WTC11 (cell line): ENCODE measurements around the gene OSBPL6. TPM values are rescaled to one million over a fixed set of nuclear protein-coding genes. Genes with fewer than 3 reads are reported as not detected.
A peak's percentile ranks its signal among the peaks of the same experiment; 100 is the strongest.

ENCODE experiments used
- ATAC-seq: fragments of 200-7000 bp; cut with Tn5 transposase; 2 replicates; pipeline ENCODE4 v1.10.0; 2021; ENCODE audit warnings: mild to moderate bottlenecking, moderate library complexity
- CTCF ChIA-PET: fragments of 300-600 bp; sonication (Branson Sonifier 250); formaldehyde crosslinking; loops from one replicate; lab custom pipeline; 2021; ENCODE audit warnings: antibody characterized with exemption; lab: Charles Lee
- POLR2A ChIA-PET: fragments of 350-600 bp; sonication (Branson Sonifier 250); formaldehyde crosslinking; loops from one replicate; lab custom pipeline; 2021; ENCODE audit warnings: antibody characterized with exemption; lab: Charles Lee
- DNase-seq: peaks from one replicate; pipeline ENCODE4 v3.0.0; 2021; ENCODE audit warnings: low spot score
- H3K27ac Mint-ChIP-seq: 2 replicates; pipeline ENCODE4 v1.8.0; 2021; ENCODE audit warnings: mixed read lengths
- H3K27me3 Mint-ChIP-seq: 2 replicates; pipeline ENCODE4 v1.8.0; 2021; ENCODE audit warnings: low read depth, mild to moderate bottlenecking, moderate library complexity, mixed read lengths
- H3K36me3 Mint-ChIP-seq: 2 replicates; pipeline ENCODE4 v1.8.0; 2021; ENCODE audit warnings: mixed read lengths
- H3K4me1 Mint-ChIP-seq: 2 replicates; pipeline ENCODE4 v1.8.0; 2022; ENCODE audit warnings: mixed read lengths
- H3K4me3 Mint-ChIP-seq: 2 replicates; pipeline ENCODE4 v1.8.0; 2021; ENCODE audit warnings: mild to moderate bottlenecking, moderate library complexity, mixed read lengths
- H3K9me3 Mint-ChIP-seq: 2 replicates; pipeline ENCODE4 v1.8.0; 2021; ENCODE audit warnings: mixed read lengths
- AR ChIP-seq: fragments of 250-450 bp; sonication (Bioruptor Pico); IDR thresholded peaks from 2 replicates; pipeline ENCODE4 v1.9.0; 2021; ENCODE audit warnings: mild to moderate bottlenecking
- ATF2 ChIP-seq: sonication (generic); formaldehyde crosslinking; IDR thresholded peaks from 2 replicates; pipeline ENCODE4 v1.8.1; 2022; ENCODE audit warnings: low read depth, missing genetic modification reagents, borderline replicate concordance
- CTCF ChIP-seq: fragments of 200-600 bp; IDR thresholded peaks from 2 replicates; pipeline ENCODE4 v1.8.0; 2022; ENCODE audit warnings: antibody characterized with exemption
- E2F4 ChIP-seq: sonication (generic); formaldehyde crosslinking; IDR thresholded peaks from 2 replicates; pipeline ENCODE4 v1.8.1; 2022; ENCODE audit warnings: low read depth, mild to moderate bottlenecking, moderate library complexity, missing genetic modification reagents, borderline replicate concordance
- FOXP1 ChIP-seq: sonication (generic); formaldehyde crosslinking; IDR thresholded peaks from 2 replicates; pipeline ENCODE4 v1.8.0; 2022; ENCODE audit warnings: missing genetic modification reagents, mild to moderate bottlenecking, moderate library complexity, borderline replicate concordance
- GABPB1 ChIP-seq: sonication (generic); formaldehyde crosslinking; IDR thresholded peaks from 2 replicates; pipeline ENCODE4 v1.8.1; 2023; ENCODE audit warnings: mild to moderate bottlenecking, missing genetic modification reagents
- IRF1 ChIP-seq: sonication (generic); formaldehyde crosslinking; IDR thresholded peaks from 2 replicates; pipeline ENCODE4 v1.8.0; 2023; ENCODE audit warnings: missing genetic modification reagents
- NR3C1 ChIP-seq: sonication (generic); formaldehyde crosslinking; conservative IDR thresholded peaks from 2 replicates; pipeline ENCODE4 v1.8.1; 2023; ENCODE audit warnings: low read depth, mild to moderate bottlenecking, missing genetic modification reagents
- SMAD4 ChIP-seq: sonication (generic); formaldehyde crosslinking; IDR thresholded peaks from 2 replicates; pipeline ENCODE4 v1.8.0; 2022; ENCODE audit warnings: mild to moderate bottlenecking, missing genetic modification reagents
- USF2 ChIP-seq: sonication (generic); formaldehyde crosslinking; IDR thresholded peaks from 2 replicates; pipeline ENCODE4 v1.8.1; 2023; ENCODE audit warnings: mild to moderate bottlenecking, missing genetic modification reagents, moderate library complexity
- ZBTB21 ChIP-seq: sonication (generic); formaldehyde crosslinking; IDR thresholded peaks from 2 replicates; pipeline ENCODE4 v1.8.1; 2023; ENCODE audit warnings: mild to moderate bottlenecking, missing genetic modification reagents, borderline replicate concordance
- ZNF219 ChIP-seq: sonication (generic); formaldehyde crosslinking; IDR thresholded peaks from 2 replicates; pipeline ENCODE4 v1.8.0; 2023; ENCODE audit warnings: missing genetic modification reagents, mild to moderate bottlenecking, borderline replicate concordance
- ZNF263 ChIP-seq: sonication (generic); formaldehyde crosslinking; IDR thresholded peaks from 2 replicates; pipeline ENCODE4 v1.8.1; 2022; ENCODE audit warnings: low read depth, mild to moderate bottlenecking, moderate library complexity, missing genetic modification reagents
- total RNA-seq: library from RNA; stranded (reverse); gene quantifications from 3 replicates; pipeline ENCODE4 v1.2.3, GENCODE V29; 2021

Gene OSBPL6
- total RNA-seq, 1 experiment from 2014 or later, result 9.2 TPM

GRCh38 chr2:178414266-178415247, 220.2 kb downstream of the OSBPL6 start:
- peak; percentile 88 for DNase-seq
- peaks cover 9% of the 10 kb centered on the region; the same call in 1 of the 2 replicates for H3K27me3 Mint-ChIP-seq
- no peaks in the 10 kb centered on the region for H3K36me3 Mint-ChIP-seq
- no peaks in the 10 kb centered on the region for H3K9me3 Mint-ChIP-seq
- peak overlapping the region; percentile 92 for H3K27ac Mint-ChIP-seq
- H3K4me1 Mint-ChIP-seq, result peaks cover 13% of the 10 kb centered on the region
- CTCF ChIA-PET, result interaction anchor here (0.6 to 2.7 kb wide), 55 partner anchors 8 to 642 kb away, joined by 3 to 55 read pairs (median 3); partner anchors contain the start of genes PDE11A, PJVK, PRKRA and RBM45
- ATAC-seq, result peak; percentile 88
- TF ChIP-seq GABPB1 (CRISPR knock-in tag) (peak; percentile 83), CTCF (peak; percentile 84), ATF2 (no peak)
- POLR2A ChIA-PET, result interaction anchor here (0.7 to 2.0 kb wide), 5 partner anchors 21 to 345 kb away, joined by 3 to 20 read pairs (median 3); partner anchors contain the start of genes PJVK, PRKRA and RBM45
- peak overlapping the region; percentile 77 for H3K4me3 Mint-ChIP-seq

- H3K36me3 Mint-ChIP-seq, result no peaks in the 10 kb centered on the region
- CTCF ChIA-PET, result interaction anchor here (0.9 to 1.7 kb wide), 3 partner anchors 160 to 296 kb away, joined by 3 to 5 read pairs (median 4); no protein-coding TSS in a partner anchor
- POLR2A ChIA-PET, result no interaction called here
- no peaks in the 10 kb centered on the region for H3K9me3 Mint-ChIP-seq
- peaks cover 9% of the 10 kb centered on the region; the same call in 1 of the 2 replicates for H3K27me3 Mint-ChIP-seq
- H3K4me1 Mint-ChIP-seq, result peaks cover 13% of the 10 kb centered on the region
- H3K27ac Mint-ChIP-seq, result no peak overlapping the region
- TF ChIP-seq SMAD4 (CRISPR knock-in tag), result no peak
- TF ChIP-seq ZNF263 (CRISPR knock-in tag), result no peak
- TF ChIP-seq FOXP1 (CRISPR knock-in tag), result no peak
- TF ChIP-seq NR3C1, result no peak
- TF ChIP-seq E2F4 (CRISPR knock-in tag), result no peak
- no peak for TF ChIP-seq ATF2
- TF ChIP-seq AR (CRISPR knock-in tag), result no peak
- ATAC-seq (no peak), DNase-seq (no peak)
- H3K4me3 Mint-ChIP-seq, result no peak overlapping the region
Measured at GRCh38 chr2:178415979-178416378, 221.7 kb downstream of the OSBPL6 start.

- ATAC-seq (no peak), DNase-seq (no peak)
- Mint-ChIP-seq H3K36me3 (no peaks in the 10 kb centered on the region), H3K4me3 (no peak overlapping the region), H3K27me3 (peaks cover 8% of the 10 kb centered on the region; the same call in 1 of the 2 replicates), H3K4me1 (peaks cover 13% of the 10 kb centered on the region), H3K27ac (no peak overlapping the region), H3K9me3 (no peaks in the 10 kb centered on the region)
- CTCF ChIA-PET, result no interaction called here
- POLR2A ChIA-PET, result no interaction called here
- TF ChIP-seq IRF1 (CRISPR knock-in tag), result no peak
- TF ChIP-seq ZBTB21 (CRISPR knock-in tag), result no peak
- TF ChIP-seq USF2, result no peak
- no peak for TF ChIP-seq ZNF219
Measured at GRCh38 chr2:178417916-178418315, 223.6 kb downstream of the OSBPL6 start.
